Measurements from ENCODE around the gene AGXT2. TPM values are rescaled to one million over a fixed set of nuclear protein-coding genes. Genes with fewer than 3 reads are reported as not detected.
A peak's percentile ranks its signal among the peaks of the same experiment; 100 is the strongest.

AGXT2 gene
- 6.6 TPM for total RNA-seq

- DNase-seq (ENCODE audit: low spot score) = no peak
These were observed at the start of gene AGXT2 for GRCh38 chr5:35047785-35048404. TSS of gene AGXT2 (minus strand) at chr5:35047949. CDS start at chr5:35047892, 57 bp downstream.

GRCh38 chr5:35096932-35097331, 49.2 kb upstream of the AGXT2 start:
- DNase-seq (ENCODE audit: low spot score) = no peak

- no peak for DNase-seq (ENCODE audit: low spot score)
These were observed 48.5 kb upstream of the AGXT2 start for GRCh38 chr5:35096216-35096615.

DNA sequence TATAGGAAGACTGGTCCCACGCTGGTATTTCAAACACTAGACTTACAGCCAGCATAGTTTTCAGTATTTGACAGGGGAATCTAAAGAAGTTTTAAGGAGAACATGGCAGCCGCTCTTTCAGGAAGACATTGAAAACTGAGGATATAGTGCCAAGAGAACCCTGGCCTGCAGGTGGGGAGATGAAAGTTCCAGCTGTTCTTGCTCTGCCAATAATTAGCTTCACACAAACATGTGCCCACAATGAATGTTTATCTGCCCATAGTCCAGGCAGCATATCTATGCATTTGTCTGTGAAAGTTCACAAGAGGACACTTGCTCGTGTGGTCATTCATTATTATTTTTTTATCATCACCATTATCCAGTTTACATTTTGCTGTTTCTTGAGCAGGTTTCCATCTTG, 47.6 kb upstream of the AGXT2 start:
- DNase-seq (ENCODE audit: low spot score) = no peak

DNA sequence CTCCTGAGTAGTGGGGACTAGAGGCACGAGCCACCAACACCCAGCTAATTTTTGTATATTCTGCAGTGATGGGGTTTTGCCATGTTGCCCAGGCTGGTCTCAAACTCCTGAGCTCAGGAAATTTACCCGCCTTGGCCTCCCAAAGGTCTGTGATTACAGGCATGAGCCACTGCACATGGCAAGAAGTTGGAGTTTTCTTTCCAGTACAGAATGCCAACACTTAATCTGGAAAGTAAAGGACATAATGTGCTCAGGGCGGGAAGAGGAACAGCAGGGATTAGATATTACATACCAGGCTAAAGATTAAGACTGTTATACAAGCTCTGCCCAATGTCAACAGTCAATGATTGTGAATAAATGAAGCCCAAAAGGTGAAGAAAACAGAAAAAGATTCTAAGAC, 47.2 kb upstream of the AGXT2 start:
- DNase-seq (ENCODE audit: low spot score) = no peak

GRCh38 chr5:35092703-35093102, 45.0 kb upstream of the AGXT2 start:
- no peak for DNase-seq (ENCODE audit: low spot score)

DNA sequence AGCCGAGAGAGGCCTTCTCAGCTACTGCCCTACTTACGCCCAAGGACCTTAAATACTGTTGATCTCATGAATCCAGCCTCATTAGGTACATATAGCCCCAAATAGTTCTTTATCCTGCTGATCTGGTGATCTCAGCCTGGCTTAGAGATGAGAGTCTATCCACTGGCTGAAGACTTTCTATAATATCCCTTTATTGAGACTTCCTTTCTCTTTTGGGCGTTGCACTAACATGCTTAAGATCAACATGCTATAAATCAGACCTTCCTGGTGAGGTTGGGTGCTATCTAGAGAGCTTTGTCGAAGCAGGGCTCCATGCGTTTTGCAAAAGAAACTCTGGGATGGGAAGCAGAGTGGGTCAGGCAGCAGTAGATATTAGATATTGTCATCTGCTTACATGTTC, 44.0 kb upstream of the AGXT2 start:
- DNase-seq (ENCODE audit: low spot score) = no peak

GRCh38 chr5:35089334-35090314, 41.9 kb upstream of the AGXT2 start:
- peak; percentile 63 for DNase-seq (ENCODE audit: low spot score)

GRCh38 chr5:35087991-35088390, 40.2 kb upstream of the AGXT2 start:
- DNase-seq (ENCODE audit: low spot score) = no peak

GRCh38 chr5:35083150-35083549, 35.4 kb upstream of the AGXT2 start:
- no peak for DNase-seq (ENCODE audit: low spot score)

DNA sequence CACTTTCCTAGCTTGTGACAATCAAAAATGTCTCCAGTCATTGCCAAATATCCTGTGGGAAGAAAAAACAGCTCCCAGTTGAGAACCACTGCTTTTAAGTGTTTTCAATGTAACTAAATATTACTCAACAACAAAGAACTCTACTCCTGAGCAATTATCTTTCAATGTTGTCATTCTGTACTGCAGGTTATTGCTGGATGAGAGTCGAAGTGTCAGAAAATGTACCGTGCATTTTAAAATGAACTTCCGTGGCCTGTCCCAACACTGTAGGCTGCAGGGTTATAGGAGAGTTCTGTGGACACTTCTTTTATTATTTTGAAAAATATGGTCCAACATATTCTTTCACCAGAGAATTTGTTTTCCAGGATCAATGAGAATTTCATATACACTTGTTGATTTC, 34.8 kb upstream of the AGXT2 start:
- no peak for DNase-seq (ENCODE audit: low spot score)

GRCh38 chr5:35081134-35081533, 33.4 kb upstream of the AGXT2 start:
- DNase-seq (ENCODE audit: low spot score) = no peak

- DNase-seq (ENCODE audit: low spot score) = no peak
These were observed 25.4 kb upstream of the AGXT2 start for GRCh38 chr5:35073160-35073559.

DNA sequence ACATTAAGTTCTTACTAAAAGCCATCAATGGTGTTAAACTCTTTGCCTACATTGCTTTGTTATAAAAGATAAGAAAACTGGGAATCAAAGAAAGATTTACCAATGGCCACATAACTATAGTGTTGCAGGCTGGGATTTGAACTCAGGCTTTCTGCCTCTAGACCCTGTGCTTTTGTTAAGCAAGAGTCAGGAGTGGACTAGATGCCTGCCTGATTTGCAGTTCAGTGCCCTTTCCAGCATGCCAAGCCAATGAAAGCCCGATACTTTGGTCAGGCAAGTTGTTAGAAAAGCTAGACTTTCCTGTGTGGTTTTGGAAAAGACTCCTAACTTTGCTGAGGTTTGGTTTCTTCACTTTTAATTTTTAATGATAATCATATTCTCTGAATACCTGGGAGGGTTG, 21.4 kb upstream of the AGXT2 start:
- DNase-seq (ENCODE audit: low spot score) = no peak

DNA sequence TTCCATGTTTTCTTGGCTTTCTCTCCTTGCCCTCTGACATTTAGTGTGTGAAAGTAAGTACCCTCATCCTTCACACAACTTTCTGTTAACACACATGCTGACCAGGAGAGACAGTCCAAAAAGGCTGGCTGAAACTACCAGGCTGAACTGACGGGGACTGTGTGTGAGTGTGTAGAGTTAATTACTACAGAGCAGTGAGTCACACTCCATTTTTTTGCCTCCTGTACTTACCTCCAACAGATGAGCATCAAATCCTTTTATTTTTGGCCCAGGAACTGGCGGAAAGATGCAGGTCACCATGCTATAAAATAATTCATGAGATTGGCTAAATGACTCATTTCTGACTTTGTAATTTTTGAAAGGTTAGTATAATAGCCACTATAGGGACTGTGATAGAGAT, 20.2 kb upstream of the AGXT2 start:
- no peak for DNase-seq (ENCODE audit: low spot score)

GRCh38 chr5:35066260-35066795, 18.6 kb upstream of the AGXT2 start:
- no peak for DNase-seq (ENCODE audit: low spot score)

DNA sequence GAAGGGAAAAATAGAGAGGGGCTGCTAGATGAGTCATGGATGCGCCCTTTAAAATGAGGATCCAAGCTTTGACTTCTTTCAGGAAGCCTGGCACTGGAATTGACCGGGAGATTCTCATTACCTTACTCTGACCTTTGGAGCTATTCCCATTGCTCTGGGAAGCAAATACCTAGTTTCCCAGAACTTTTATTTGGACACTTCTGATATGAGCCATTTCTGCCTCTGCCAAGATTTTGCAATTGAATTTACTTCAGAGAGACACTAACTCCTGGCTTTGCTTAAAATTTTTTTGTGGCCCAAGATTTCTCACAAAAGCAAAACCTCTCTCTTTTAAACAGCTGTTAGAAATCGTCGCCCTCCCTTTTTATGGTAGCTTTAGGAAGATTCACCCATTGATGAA, 15.7 kb upstream of the AGXT2 start:
- no peak for DNase-seq (ENCODE audit: low spot score)

GRCh38 chr5:35061211-35061770, 13.5 kb upstream of the AGXT2 start:
- DNase-seq (ENCODE audit: low spot score) = peak; percentile 16

DNA sequence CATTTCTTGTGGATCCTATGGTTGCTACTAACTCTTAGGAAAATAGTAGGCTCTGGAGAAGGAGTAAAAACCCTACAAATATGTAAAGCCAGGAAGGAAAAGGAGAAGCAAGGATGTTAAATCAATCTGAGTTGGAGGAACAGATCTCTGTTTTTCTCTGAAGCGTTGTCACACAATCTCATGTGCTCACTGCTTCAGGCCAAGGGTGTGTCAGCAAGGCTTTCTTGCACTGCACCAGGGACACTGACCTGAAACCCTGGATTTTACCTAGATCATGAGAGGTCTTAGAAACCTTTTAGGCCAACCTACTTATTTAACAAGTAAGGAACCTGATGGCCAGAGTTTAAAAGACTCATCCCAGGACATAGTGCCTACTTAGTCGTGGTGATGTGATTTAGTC, 12.5 kb upstream of the AGXT2 start:
- no peak for DNase-seq (ENCODE audit: low spot score)

GRCh38 chr5:35059251-35059650, 11.5 kb upstream of the AGXT2 start:
- no peak for DNase-seq (ENCODE audit: low spot score)

GRCh38 chr5:35058374-35058788, 10.6 kb upstream of the AGXT2 start:
- DNase-seq (ENCODE audit: low spot score) = no peak

DNA sequence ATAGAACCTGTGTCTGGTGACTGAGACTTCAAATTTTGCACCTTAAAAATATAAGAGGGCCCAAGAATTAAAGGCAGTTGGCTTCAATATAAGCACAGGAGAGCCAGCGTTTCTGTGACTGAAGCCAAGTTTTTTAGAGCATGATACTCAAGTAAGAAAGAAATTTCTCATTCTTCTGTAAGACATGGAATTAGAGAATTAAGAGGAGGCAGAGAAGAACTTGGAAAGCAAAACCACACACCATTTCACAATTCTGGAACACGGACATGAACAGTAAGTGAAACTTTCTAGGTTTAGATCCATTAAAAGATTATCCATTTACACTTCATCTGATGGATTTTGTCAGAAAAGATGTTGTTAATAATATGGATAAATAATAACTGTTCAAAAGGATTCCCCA, 8.9 kb upstream of the AGXT2 start:
- DNase-seq (ENCODE audit: low spot score) = no peak

GRCh38 chr5:35052838-35053237, 5.1 kb upstream of the AGXT2 start:
- no peak for DNase-seq (ENCODE audit: low spot score)
